ENCODE measurements around the gene PASK.
"Not testable (repeated sequence)": the region's sequence is repeated elsewhere in the genome, so short reads cannot be mapped to it uniquely, and the experiment has no call there.

Gene PASK

GRCh38 chr2:241148891-241149674, at the start of gene PASK:
Gene PASK (minus strand): TSS chr2:241149472. CDS start chr2:241143032, 6,440 bp downstream.
- DNase-seq, result peak; percentile 98

GRCh38 chr2:241198381-241199279, 49.4 kb upstream of the PASK start:
- DNase-seq, result no peak

GRCh38 chr2:241197947-241198346, 48.7 kb upstream of the PASK start:
- DNase-seq, result no peak

- not testable (repeated sequence) for DNase-seq
Observed at GRCh38 chr2:241197246-241197645, 48.0 kb upstream of the PASK start.

GRCh38 chr2:241195506-241196130, 46.3 kb upstream of the PASK start:
- DNase-seq, result no peak

- DNase-seq, result no peak
Observed at GRCh38 chr2:241194811-241195210, 45.5 kb upstream of the PASK start.

GRCh38 chr2:241193271-241193670, 44.0 kb upstream of the PASK start:
- DNase-seq, result no peak

GRCh38 chr2:241191081-241191480, 41.8 kb upstream of the PASK start:
- no peak for DNase-seq

GRCh38 chr2:241190291-241190981, 41.2 kb upstream of the PASK start:
- no peak for DNase-seq

- DNase-seq, result no peak
Observed at GRCh38 chr2:241189856-241190201, 40.6 kb upstream of the PASK start.

- DNase-seq, result no peak
Observed at GRCh38 chr2:241189093-241189855, 40.0 kb upstream of the PASK start.

- DNase-seq, result no peak
Observed at GRCh38 chr2:241188361-241189092, 39.3 kb upstream of the PASK start, which contains the start of gene ANO7. Gene ANO7 (plus strand): TSS chr2:241188677. CDS start chr2:241190064, 1,387 bp downstream.

GRCh38 chr2:241187918-241188234, 38.6 kb upstream of the PASK start:
- DNase-seq, result no peak

- DNase-seq, result no peak
Observed at GRCh38 chr2:241187101-241187917, 38.0 kb upstream of the PASK start.

- no peak for DNase-seq
Observed at GRCh38 chr2:241185961-241186360, 36.7 kb upstream of the PASK start.

GRCh38 chr2:241184901-241185300, 35.6 kb upstream of the PASK start:
- DNase-seq, result no peak

- DNase-seq, result no peak
Observed at GRCh38 chr2:241183221-241183620, 33.9 kb upstream of the PASK start.

GRCh38 chr2:241182531-241183133, 33.4 kb upstream of the PASK start:
- DNase-seq, result no peak

- no peak for DNase-seq
Observed at GRCh38 chr2:241182126-241182525, 32.9 kb upstream of the PASK start.

- DNase-seq, result no peak
Observed at GRCh38 chr2:241180495-241180894, 31.2 kb upstream of the PASK start.

Data from activated CD4-positive, alpha-beta T cell treated with anti-CD3 and anti-CD28 coated beads, Interleukin-2, Interleukin-6, amounts not matched to agents 100 ng/mL and 50 ng/mL, durations not matched to agents 16 hours and 8 hours (primary cell).